Suprapubic skin (tissue), 4 donors: ENCODE results near the gene FNDC8. TPM values are rescaled to one million over a fixed set of nuclear protein-coding genes. Genes with fewer than 3 reads are reported as not detected.

ENCODE experiments used
- DNase-seq, 2 donors: peaks; one replicate each; pipeline ENCODE4 v3.0.0-alpha.2; 2019; ENCODE audit warnings: low spot score in 2 of 2
- H3K27ac ChIP-seq: fragments of 200-600 bp; sonication (generic); one replicate; pipeline ENCODE4 v1.5.1; 2019
- H3K27me3 ChIP-seq: fragments of 200-600 bp; sonication (generic); one replicate; pipeline ENCODE4 v1.5.1; 2019
- H3K36me3 ChIP-seq: fragments of 200-600 bp; sonication (generic); one replicate; pipeline ENCODE4 v1.5.1; 2019
- H3K4me1 ChIP-seq: fragments of 200-600 bp; sonication (generic); one replicate; pipeline ENCODE4 v1.5.1; 2019
- H3K4me3 ChIP-seq: fragments of 200-600 bp; sonication (generic); one replicate; pipeline ENCODE4 v1.5.1; 2019; ENCODE audit warnings: mild to moderate bottlenecking
- H3K9me3 ChIP-seq: fragments of 200-600 bp; sonication (generic); one replicate; pipeline ENCODE4 v1.5.1; 2019
- EP300 ChIP-seq: sonication (generic); formaldehyde crosslinking; IDR thresholded peaks from one replicate; pipeline ENCODE4 v1.6.1; 2017; ENCODE audit warnings: antibody characterized with exemption
- POLR2A ChIP-seq, 2 donors: fragments of 450-650 bp; IDR thresholded peaks; one replicate each; pipeline ENCODE4 v1.6.1; 2017; ENCODE audit warnings: antibody characterized with exemption in 2 of 2, mild to moderate bottlenecking in 2 of 2, moderate library complexity in 2 of 2
- POLR2AphosphoS5 ChIP-seq, 3 donors: sonication (generic); formaldehyde crosslinking; IDR thresholded peaks; one replicate each; pipeline ENCODE4 v1.6.1; 2017; ENCODE audit warnings: antibody characterized with exemption in 3 of 3
- WGBS: methylation state at CpG from one replicate; pipeline ENCODE4 v1.1.5; 2018; 5-methylcytosine and 5-hydroxymethylcytosine counted together
- total RNA-seq, 4 donors: library from RNA; depleted of rRNA; stranded (reverse); fragments of >200 nt; gene quantifications; one replicate each; pipeline ENCODE4 v1.1.0, GENCODE V29; 2016
- TF ChIP-seq, protein P1 (sequence below), 2 donors: fragments of 200-600 bp in 1 of 2; fragments of 450-650 bp in 1 of 2; sonication (generic) in 1 of 2; IDR thresholded peaks; one replicate each; pipeline ENCODE4 v1.5.1; 2016 to 2019; ENCODE audit warnings: antibody characterized with exemption in 2 of 2, mild to moderate bottlenecking in 1 of 2, moderate library complexity in 1 of 2

FNDC8 gene
- total RNA-seq, 4 donors from 2014 or later: not detected

DNA sequence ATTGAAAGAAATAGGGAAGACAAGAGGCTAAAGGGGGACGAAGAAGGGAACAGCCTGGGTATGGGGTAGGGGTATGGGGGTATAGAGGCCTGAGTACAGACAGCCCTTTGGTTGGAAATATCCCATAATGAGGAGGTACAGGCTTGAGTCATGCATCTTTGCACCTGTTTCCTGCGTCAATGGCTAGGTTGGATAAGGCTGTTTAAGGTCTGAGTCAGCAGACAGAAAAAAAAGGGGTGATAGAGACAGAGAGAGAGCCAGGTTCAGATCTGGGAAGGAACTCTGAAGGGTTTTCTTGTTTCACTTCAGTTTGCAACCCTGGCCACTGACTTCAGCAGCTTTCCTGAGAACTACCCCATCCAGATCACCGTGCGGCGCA is 8.5 kb downstream of the FNDC8 start:
- TF ChIP-seq, protein P1, sequence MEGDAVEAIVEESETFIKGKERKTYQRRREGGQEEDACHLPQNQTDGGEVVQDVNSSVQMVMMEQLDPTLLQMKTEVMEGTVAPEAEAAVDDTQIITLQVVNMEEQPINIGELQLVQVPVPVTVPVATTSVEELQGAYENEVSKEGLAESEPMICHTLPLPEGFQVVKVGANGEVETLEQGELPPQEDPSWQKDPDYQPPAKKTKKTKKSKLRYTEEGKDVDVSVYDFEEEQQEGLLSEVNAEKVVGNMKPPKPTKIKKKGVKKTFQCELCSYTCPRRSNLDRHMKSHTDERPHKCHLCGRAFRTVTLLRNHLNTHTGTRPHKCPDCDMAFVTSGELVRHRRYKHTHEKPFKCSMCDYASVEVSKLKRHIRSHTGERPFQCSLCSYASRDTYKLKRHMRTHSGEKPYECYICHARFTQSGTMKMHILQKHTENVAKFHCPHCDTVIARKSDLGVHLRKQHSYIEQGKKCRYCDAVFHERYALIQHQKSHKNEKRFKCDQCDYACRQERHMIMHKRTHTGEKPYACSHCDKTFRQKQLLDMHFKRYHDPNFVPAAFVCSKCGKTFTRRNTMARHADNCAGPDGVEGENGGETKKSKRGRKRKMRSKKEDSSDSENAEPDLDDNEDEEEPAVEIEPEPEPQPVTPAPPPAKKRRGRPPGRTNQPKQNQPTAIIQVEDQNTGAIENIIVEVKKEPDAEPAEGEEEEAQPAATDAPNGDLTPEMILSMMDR (IDR thresholded peaks at IDR 0.05): no peak
- TF ChIP-seq POLR2AphosphoS5 (IDR thresholded peaks at IDR 0.05) (no peak), EP300 (no peak), POLR2A (IDR thresholded peaks at IDR 0.05) (no peak)
- WGBS: 95% methylated on average over 5 of the region's 5 CpGs

DNA sequence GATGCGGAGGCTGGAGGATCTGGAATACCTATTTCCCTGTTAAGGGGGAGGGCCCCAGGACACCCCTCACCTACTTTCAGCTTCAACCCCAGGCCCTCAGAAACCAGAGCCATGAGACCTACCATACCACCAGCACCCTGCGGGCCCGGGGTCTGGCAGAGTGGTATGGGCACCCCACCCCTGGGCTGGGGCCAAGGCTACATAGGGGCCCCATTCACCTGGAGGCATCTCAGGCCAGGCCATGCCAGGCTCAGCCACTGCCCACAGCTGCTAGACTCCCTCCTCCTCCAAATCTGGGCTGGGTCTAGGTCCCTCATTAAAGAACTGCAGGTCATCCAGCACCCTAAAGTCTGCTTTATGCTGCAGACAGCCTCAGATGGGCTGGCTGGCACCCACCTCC is 9.0 kb downstream of the FNDC8 start:
- Histone ChIP-seq H3K36me3 (peaks cover 48% of the 10 kb centered on the region), H3K27me3 (no peaks in the 10 kb centered on the region), H3K4me3 (no peak overlapping the region), H3K9me3 (no peaks in the 10 kb centered on the region), H3K4me1 (no peaks in the 10 kb centered on the region), H3K27ac (no peak overlapping the region)
- 100% methylated on average over 1 of the region's 3 CpGs for WGBS
- TF ChIP-seq EP300: no peak
- TF ChIP-seq, protein P1 (IDR thresholded peaks at IDR 0.05): no peak
- no peak for TF ChIP-seq POLR2AphosphoS5 (IDR thresholded peaks at IDR 0.05)
- no peak for TF ChIP-seq POLR2A (IDR thresholded peaks at IDR 0.05)
- no peak for DNase-seq

More for the DNA sequence above, 8.5 kb downstream of the FNDC8 start:
- Histone ChIP-seq H3K4me3 (no peak overlapping the region), H3K9me3 (no peaks in the 10 kb centered on the region), H3K4me1 (no peaks in the 10 kb centered on the region), H3K36me3 (peaks cover 44% of the 10 kb centered on the region), H3K27me3 (no peaks in the 10 kb centered on the region), H3K27ac (no peak overlapping the region)
- DNase-seq: no peak

DNA sequence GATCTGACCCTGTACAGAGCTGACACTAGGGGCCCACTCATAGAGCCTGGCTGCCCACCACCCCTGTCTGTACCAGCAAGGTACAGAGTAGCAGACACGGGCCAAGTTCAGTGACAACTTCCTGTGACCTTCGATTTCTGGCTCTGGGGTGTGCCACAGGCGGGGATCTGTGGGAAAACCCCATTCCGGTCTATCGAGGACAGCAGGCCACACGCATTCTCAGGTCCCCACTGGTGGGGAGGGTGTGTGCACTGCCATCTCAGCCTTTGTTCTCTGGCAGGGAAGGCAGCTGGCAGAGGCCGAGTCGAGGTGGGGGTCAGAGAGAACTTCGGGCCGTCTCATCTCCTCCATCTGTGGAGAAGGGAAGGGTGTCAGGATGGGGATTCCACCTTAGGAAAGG is 10.7 kb downstream of the FNDC8 start:
- WGBS: 79% methylated on average over 6 of the region's 10 CpGs
- no peaks in the 10 kb centered on the region for H3K4me1 ChIP-seq
- TF ChIP-seq EP300 (no peak), POLR2A (IDR thresholded peaks at IDR 0.05) (no peak), POLR2AphosphoS5 (IDR thresholded peaks at IDR 0.05) (no peak)
- TF ChIP-seq, protein P1 (IDR thresholded peaks at IDR 0.05): no peak
- H3K27me3 ChIP-seq: no peaks in the 10 kb centered on the region
- H3K36me3 ChIP-seq: peaks cover 65% of the 10 kb centered on the region
- no peak for DNase-seq
- H3K27ac ChIP-seq: no peak overlapping the region
- no peaks in the 10 kb centered on the region for H3K9me3 ChIP-seq
- no peak overlapping the region for H3K4me3 ChIP-seq

DNA sequence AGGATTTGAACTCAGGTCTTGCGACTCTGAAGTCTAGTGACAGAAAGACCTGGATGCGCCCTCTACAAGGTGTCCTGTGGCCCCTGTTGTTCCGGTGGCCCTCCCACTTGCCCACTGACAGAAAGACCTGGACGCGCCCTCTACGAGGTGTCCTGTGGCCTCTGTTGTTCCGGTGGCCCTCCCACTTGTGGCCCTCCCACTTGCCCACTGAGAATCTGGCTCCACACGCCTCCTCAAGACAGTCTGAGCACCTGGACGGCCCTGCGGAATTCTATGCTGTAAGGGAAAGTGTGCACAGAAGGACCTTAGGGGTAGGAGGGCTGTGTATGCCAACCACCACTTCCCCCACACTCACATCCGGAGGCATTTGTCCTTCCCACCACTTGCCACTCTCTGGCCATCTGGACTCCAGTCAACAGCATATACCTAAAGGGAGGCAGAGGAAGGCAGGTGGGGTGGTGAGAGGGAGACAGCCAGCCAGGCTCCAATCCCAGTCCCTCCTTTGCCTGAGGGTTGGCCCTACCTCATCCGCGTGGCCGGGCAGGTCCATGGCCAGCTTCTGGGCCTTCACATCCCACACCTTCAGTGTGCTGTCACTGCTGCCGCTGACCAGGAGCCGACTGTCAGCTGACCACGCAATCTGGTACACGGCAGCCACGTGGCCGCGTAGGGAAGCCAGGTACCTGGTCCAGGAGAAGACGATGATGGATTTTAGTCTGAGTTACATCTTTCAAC is 11.6 kb downstream of the FNDC8 start:
- no peaks in the 10 kb centered on the region for H3K9me3 ChIP-seq
- WGBS: 91% methylated on average over 11 of the region's 22 CpGs
- H3K4me1 ChIP-seq: no peaks in the 10 kb centered on the region
- no peak for DNase-seq
- H3K27me3 ChIP-seq: no peaks in the 10 kb centered on the region
- TF ChIP-seq POLR2AphosphoS5 (IDR thresholded peaks at IDR 0.05): no peak
- no peak for TF ChIP-seq EP300
- TF ChIP-seq, protein P1 (IDR thresholded peaks at IDR 0.05): no peak
- TF ChIP-seq POLR2A (IDR thresholded peaks at IDR 0.05): no peak
- H3K36me3 ChIP-seq: peaks cover 74% of the 10 kb centered on the region
- no peak overlapping the region for H3K27ac ChIP-seq
- no peak overlapping the region for H3K4me3 ChIP-seq

DNA sequence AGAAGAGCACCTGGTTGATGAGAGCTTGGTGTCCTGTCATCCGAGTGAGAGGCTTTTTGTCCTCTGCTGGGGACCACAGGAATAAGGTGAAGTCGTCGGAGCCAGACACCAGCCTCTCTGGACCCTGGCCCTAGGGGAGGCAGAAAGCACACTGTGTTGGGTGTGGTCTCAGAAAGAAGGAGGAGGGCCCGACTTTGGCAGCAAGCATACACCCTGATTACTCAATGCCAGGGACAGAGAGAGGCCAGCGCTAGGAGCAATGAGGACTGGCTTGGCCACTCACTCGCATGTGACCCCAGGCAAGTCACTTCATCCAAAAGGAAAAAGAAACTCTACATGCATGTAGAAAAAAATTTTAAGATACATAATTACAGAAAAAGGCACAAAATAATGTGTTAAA is 13.9 kb downstream of the FNDC8 start:
- 71% methylated on average over 6 of the region's 6 CpGs for WGBS
- H3K36me3 ChIP-seq: peaks cover 86% of the 10 kb centered on the region
- H3K4me1 ChIP-seq: no peaks in the 10 kb centered on the region

More for the DNA sequence above, 13.9 kb downstream of the FNDC8 start:
- Histone ChIP-seq H3K27me3 (no peaks in the 10 kb centered on the region), H3K4me3 (no peak overlapping the region), H3K27ac (no peak overlapping the region), H3K9me3 (no peaks in the 10 kb centered on the region)
- DNase-seq: peak in 1 of 2 donors; percentile 75
- TF ChIP-seq POLR2A (IDR thresholded peaks at IDR 0.05): no peak
- TF ChIP-seq POLR2AphosphoS5 (IDR thresholded peaks at IDR 0.05): no peak
- TF ChIP-seq, protein P1 (IDR thresholded peaks at IDR 0.05): no peak
- TF ChIP-seq EP300: no peak
